Neural cell (in vitro differentiated cells): ENCODE data around the gene NUP62. TPM values are rescaled to one million over a fixed set of nuclear protein-coding genes. Genes with fewer than 3 reads are reported as not detected.

Source experiments
- H2AFZ ChIP-seq: fragments of 200-600, 300-800 bp; sonication (generic), shearing (Covaris generic); 2 replicates; pipeline ENCODE4 v1.6.0; 2014; ENCODE audit warnings: low read depth, mild to moderate bottlenecking, antibody characterized with exemption, low read length, moderate library complexity
- H3F3A ChIP-seq: fragments of 200-600 bp; shearing (Covaris generic); 2 replicates; pipeline ENCODE4 v1.6.1; 2016; ENCODE audit warnings: mild to moderate bottlenecking, moderate library complexity, mixed read lengths, antibody characterized with exemption, low read length; ENCODE audit not compliant: insufficient read depth, poor library complexity, severe bottlenecking
- H3K27ac ChIP-seq: fragments of 200-600, 300-800 bp; sonication (generic), shearing (Covaris generic); 2 replicates; pipeline ENCODE4 v1.5.1; 2014; ENCODE audit warnings: mild to moderate bottlenecking, low read length, moderate library complexity
- H3K27me3 ChIP-seq: fragments of 300-800, 200-600 bp; sonication (generic), shearing (Covaris generic); 2 replicates; pipeline ENCODE4 v1.6.0; 2014; ENCODE audit warnings: mild to moderate bottlenecking, low read depth, low read length, moderate library complexity; ENCODE audit not compliant: insufficient read depth
- H3K36me3 ChIP-seq: fragments of 300-800, 200-600 bp; sonication (generic), shearing (Covaris generic); 2 replicates; pipeline ENCODE4 v1.5.1; 2014; ENCODE audit warnings: mild to moderate bottlenecking, antibody characterized with exemption, low read length, moderate library complexity; ENCODE audit not compliant: insufficient read depth
- H3K4me2 ChIP-seq: fragments of 300-800, 200-600 bp; sonication (generic), shearing (Covaris generic); 2 replicates; pipeline ENCODE4 v1.6.0; 2014; ENCODE audit warnings: mild to moderate bottlenecking, low read length
- H3K4me3 ChIP-seq: fragments of 300-800, 200-600 bp; sonication (generic), shearing (Covaris generic); 2 replicates; pipeline ENCODE4 v1.5.1; 2014; ENCODE audit warnings: mild to moderate bottlenecking, low read length, moderate library complexity
- H3K79me2 ChIP-seq: fragments of 200-600 bp; shearing (Covaris generic); replicated peaks from 2 replicates; pipeline ENCODE4 v1.6.0; 2014; ENCODE audit warnings: mild to moderate bottlenecking, low read length, moderate library complexity; ENCODE audit not compliant: insufficient read depth
- H3K9ac ChIP-seq: fragments of 300-800, 200-600 bp; sonication (generic), shearing (Covaris generic); 2 replicates; pipeline ENCODE4 v1.6.1; 2016; ENCODE audit warnings: mild to moderate bottlenecking, low read length, mixed read lengths
- H3K9me2 ChIP-seq: fragments of 200-600 bp; shearing (Covaris generic); 2 replicates; pipeline ENCODE4 v1.6.1; 2016; ENCODE audit warnings: mild to moderate bottlenecking, low read length, mixed read lengths; ENCODE audit not compliant: insufficient read depth
- H3K9me3 ChIP-seq: fragments of 200-600, 300-800 bp; sonication (generic), shearing (Covaris generic); 2 replicates; pipeline ENCODE4 v1.6.1; 2016; ENCODE audit warnings: mild to moderate bottlenecking, mixed run types, low read length, moderate library complexity, mixed read lengths
- H4K20me1 ChIP-seq: fragments of 200-600 bp; shearing (Covaris generic); 2 replicates; pipeline ENCODE4 v1.6.1; 2016; ENCODE audit warnings: mild to moderate bottlenecking, mixed run types; ENCODE audit not compliant: insufficient read depth
- CTCF ChIP-seq: fragments of 450-650 bp; IDR thresholded peaks from 2 replicates; pipeline ENCODE4 v1.5.1; 2014; ENCODE audit warnings: antibody characterized with exemption, mild to moderate bottlenecking, moderate library complexity; ENCODE audit not compliant: poor library complexity, severe bottlenecking
- EP300 ChIP-seq: fragments of 450-650 bp; conservative IDR thresholded peaks from 2 replicates; pipeline ENCODE4 v1.6.1; 2014; ENCODE audit warnings: antibody characterized with exemption, mild to moderate bottlenecking, moderate library complexity; ENCODE audit not compliant: poor library complexity, severe bottlenecking
- EZH2 ChIP-seq: fragments of 200-600, 300-800 bp; shearing (Covaris generic), sonication (generic); IDR thresholded peaks from 2 replicates; pipeline ENCODE4 v1.6.1; 2014; ENCODE audit warnings: antibody characterized with exemption, low read length, borderline replicate concordance, mild to moderate bottlenecking; ENCODE audit not compliant: insufficient read depth, poor library complexity, severe bottlenecking
- MXI1 ChIP-seq: fragments of 450-650 bp; conservative IDR thresholded peaks from 2 replicates; pipeline ENCODE4 v1.6.1; 2014; ENCODE audit warnings: antibody characterized with exemption, mild to moderate bottlenecking; ENCODE audit not compliant: poor library complexity, severe bottlenecking
- POLR2AphosphoS5 ChIP-seq: IDR thresholded peaks from 2 replicates; pipeline ENCODE4 v1.6.1; 2012
- RAD21 ChIP-seq: fragments of 450-650 bp; conservative IDR thresholded peaks from 2 replicates; pipeline ENCODE4 v1.6.1; 2014; ENCODE audit warnings: antibody characterized with exemption, mild to moderate bottlenecking, moderate library complexity
- SMC3 ChIP-seq: fragments of 450-650 bp; conservative IDR thresholded peaks from 2 replicates; pipeline ENCODE4 v1.6.1; 2014; ENCODE audit warnings: antibody characterized with exemption, mild to moderate bottlenecking, moderate library complexity; ENCODE audit not compliant: poor library complexity
- TAF1 ChIP-seq: IDR thresholded peaks from 2 replicates; pipeline ENCODE4 v1.6.1; 2012; ENCODE audit warnings: low read depth
- polyA plus RNA-seq: library from polyadenylated mRNA; depleted of rRNA; stranded (reverse); fragments of >200 nt; gene quantifications from 2 replicates; pipeline ENCODE4 v1.2.3, GENCODE V29; 2014
- TF ChIP-seq, protein P1 (sequence below): IDR thresholded peaks from 2 replicates; pipeline ENCODE4 v1.6.1; 2012; ENCODE audit warnings: borderline replicate concordance

Gene NUP62
- polyA plus RNA-seq, 1 donor from 2014 or later = 24.9 TPM

DNA sequence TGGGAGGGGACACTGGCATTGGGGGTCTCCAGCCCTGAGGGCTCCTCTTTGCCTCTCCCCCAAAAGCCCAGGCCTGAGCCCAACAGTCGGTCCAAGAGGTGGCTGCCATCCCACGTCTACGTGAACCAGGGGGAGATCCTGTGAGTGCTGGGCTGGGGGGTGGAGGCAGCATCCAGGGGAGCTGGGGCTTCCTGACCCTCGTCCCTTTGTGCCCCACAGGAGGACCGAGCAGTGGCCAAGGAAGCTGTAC, 71.5 kb downstream of the NUP62 start:
- Histone ChIP-seq H3K4me2 (no peak overlapping the region), H3K79me2 (peaks cover 24% of the 10 kb centered on the region), H3K27me3 (no peaks in the 10 kb centered on the region), H3K9me2 (no peaks in the 10 kb centered on the region), H4K20me1 (peaks cover 35% of the 10 kb centered on the region), H3K4me3 (no peak overlapping the region), H3K36me3 (no peaks in the 10 kb centered on the region), H2AFZ (no peak overlapping the region), H3K27ac (no peak overlapping the region), H3K9ac (no peak overlapping the region), H3K9me3 (no peaks in the 10 kb centered on the region), H3F3A (no peaks in the 10 kb centered on the region)
- no peak for TF ChIP-seq CTCF
- no peak for TF ChIP-seq EZH2
- TF ChIP-seq SMC3 = no peak
- TF ChIP-seq, protein P1, sequence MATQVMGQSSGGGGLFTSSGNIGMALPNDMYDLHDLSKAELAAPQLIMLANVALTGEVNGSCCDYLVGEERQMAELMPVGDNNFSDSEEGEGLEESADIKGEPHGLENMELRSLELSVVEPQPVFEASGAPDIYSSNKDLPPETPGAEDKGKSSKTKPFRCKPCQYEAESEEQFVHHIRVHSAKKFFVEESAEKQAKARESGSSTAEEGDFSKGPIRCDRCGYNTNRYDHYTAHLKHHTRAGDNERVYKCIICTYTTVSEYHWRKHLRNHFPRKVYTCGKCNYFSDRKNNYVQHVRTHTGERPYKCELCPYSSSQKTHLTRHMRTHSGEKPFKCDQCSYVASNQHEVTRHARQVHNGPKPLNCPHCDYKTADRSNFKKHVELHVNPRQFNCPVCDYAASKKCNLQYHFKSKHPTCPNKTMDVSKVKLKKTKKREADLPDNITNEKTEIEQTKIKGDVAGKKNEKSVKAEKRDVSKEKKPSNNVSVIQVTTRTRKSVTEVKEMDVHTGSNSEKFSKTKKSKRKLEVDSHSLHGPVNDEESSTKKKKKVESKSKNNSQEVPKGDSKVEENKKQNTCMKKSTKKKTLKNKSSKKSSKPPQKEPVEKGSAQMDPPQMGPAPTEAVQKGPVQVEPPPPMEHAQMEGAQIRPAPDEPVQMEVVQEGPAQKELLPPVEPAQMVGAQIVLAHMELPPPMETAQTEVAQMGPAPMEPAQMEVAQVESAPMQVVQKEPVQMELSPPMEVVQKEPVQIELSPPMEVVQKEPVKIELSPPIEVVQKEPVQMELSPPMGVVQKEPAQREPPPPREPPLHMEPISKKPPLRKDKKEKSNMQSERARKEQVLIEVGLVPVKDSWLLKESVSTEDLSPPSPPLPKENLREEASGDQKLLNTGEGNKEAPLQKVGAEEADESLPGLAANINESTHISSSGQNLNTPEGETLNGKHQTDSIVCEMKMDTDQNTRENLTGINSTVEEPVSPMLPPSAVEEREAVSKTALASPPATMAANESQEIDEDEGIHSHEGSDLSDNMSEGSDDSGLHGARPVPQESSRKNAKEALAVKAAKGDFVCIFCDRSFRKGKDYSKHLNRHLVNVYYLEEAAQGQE = no peak
- TF ChIP-seq POLR2AphosphoS5 = no peak
- no peak for TF ChIP-seq RAD21
- no peak for TF ChIP-seq EP300
- TF ChIP-seq TAF1 = no peak
- no peak for TF ChIP-seq MXI1

GRCh38 chr19:49857061-49857837, 72.1 kb downstream of the NUP62 start:
- Histone ChIP-seq H2AFZ (no peak overlapping the region), H3K9me2 (no peaks in the 10 kb centered on the region), H3F3A (no peaks in the 10 kb centered on the region), H3K27me3 (no peaks in the 10 kb centered on the region), H3K9me3 (no peaks in the 10 kb centered on the region), H3K27ac (no peak overlapping the region), H3K79me2 (peaks cover 29% of the 10 kb centered on the region), H4K20me1 (peaks cover 40% of the 10 kb centered on the region), H3K9ac (no peak overlapping the region), H3K4me3 (no peak overlapping the region), H3K4me2 (no peak overlapping the region), H3K36me3 (no peaks in the 10 kb centered on the region)
- TF ChIP-seq EP300 (no peak), POLR2AphosphoS5 (no peak), MXI1 (no peak), SMC3 (no peak), RAD21 (no peak), EZH2 (no peak), TAF1 (no peak)
- TF ChIP-seq, protein P1 = no peak
